GM23338 (cell line): ENCODE measurements around the gene EPS8L3. TPM values are rescaled to one million over a fixed set of nuclear protein-coding genes. Genes with fewer than 3 reads are reported as not detected.

ENCODE experiments used
- ATAC-seq: fragments of 200-7000 bp; cut with Tn5 transposase; 3 replicates; pipeline ENCODE4 v1.9.1; 2020
- DNase-seq: peaks from one replicate; pipeline ENCODE4 v3.0.0-alpha.2; 2015; ENCODE audit warnings: low spot score
- H2AFZ ChIP-seq: fragments of 200-600 bp; sonication (generic); 2 replicates; pipeline ENCODE4 v1.8.0; 2016; ENCODE audit warnings: antibody characterized with exemption, mild to moderate bottlenecking, moderate library complexity
- H3F3A ChIP-seq: fragments of 200-600 bp; sonication (generic); replicated peaks from 2 replicates; pipeline ENCODE4 v1.8.0; 2017; ENCODE audit warnings: antibody characterized with exemption, mixed run types, low read depth
- H3K27ac ChIP-seq: fragments of 200-600 bp; sonication (generic); 2 replicates; pipeline ENCODE4 v1.6.1; 2016; ENCODE audit warnings: low read depth
- H3K27me3 ChIP-seq: fragments of 200-600 bp; sonication (generic); 2 replicates; pipeline ENCODE4 v1.8.0; 2016; ENCODE audit warnings: mild to moderate bottlenecking, mixed run types, moderate library complexity; ENCODE audit not compliant: insufficient read depth
- H3K36me3 ChIP-seq: fragments of 200-600 bp; sonication (generic); 2 replicates; pipeline ENCODE4 v1.8.0; 2016; ENCODE audit warnings: mild to moderate bottlenecking; ENCODE audit not compliant: insufficient read depth
- H3K4me1 ChIP-seq: fragments of 200-600 bp; sonication (generic); 2 replicates; pipeline ENCODE4 v1.8.0; 2016; ENCODE audit warnings: mild to moderate bottlenecking, moderate library complexity; ENCODE audit not compliant: insufficient read depth
- H3K4me2 ChIP-seq: fragments of 200-600 bp; sonication (generic); 2 replicates; pipeline ENCODE4 v1.7.1; 2017; ENCODE audit warnings: mixed run types
- H3K4me3 ChIP-seq: fragments of 200-600 bp; sonication (generic); 2 replicates; pipeline ENCODE4 v1.6.1; 2016; ENCODE audit warnings: mixed run types
- H3K79me2 ChIP-seq: fragments of 200-600 bp; sonication (generic); replicated peaks from 2 replicates; pipeline ENCODE4 v1.8.0; 2017; ENCODE audit warnings: mild to moderate bottlenecking; ENCODE audit not compliant: insufficient read depth
- H3K9me2 ChIP-seq: fragments of 200-600 bp; sonication (generic); 2 replicates; pipeline ENCODE4 v1.8.0; 2017; ENCODE audit not compliant: insufficient read depth
- H4K20me1 ChIP-seq: fragments of 200-600 bp; sonication (generic); replicated peaks from 2 replicates; pipeline ENCODE4 v1.8.0; 2017; ENCODE audit warnings: mild to moderate bottlenecking; ENCODE audit not compliant: insufficient read depth
- H3K27ac Mint-ChIP-seq: 2 replicates; pipeline ENCODE4 v1.8.0; 2020; ENCODE audit warnings: inconsistent platforms, mild to moderate bottlenecking, moderate library complexity, mixed read lengths
- H3K27me3 Mint-ChIP-seq: 3 replicates; pipeline ENCODE4 v1.8.0; 2022; ENCODE audit warnings: low read depth, mild to moderate bottlenecking, moderate library complexity, mixed read lengths, inconsistent platforms; ENCODE audit not compliant: insufficient read depth, poor library complexity
- H3K36me3 Mint-ChIP-seq: 3 replicates; pipeline ENCODE4 v1.8.0; 2021; ENCODE audit warnings: low read depth, mild to moderate bottlenecking, inconsistent platforms, moderate library complexity, mixed read lengths
- H3K4me1 Mint-ChIP-seq: 3 replicates; pipeline ENCODE4 v1.8.0; 2020; ENCODE audit warnings: mild to moderate bottlenecking, inconsistent platforms, mixed read lengths
- H3K4me3 Mint-ChIP-seq: 3 replicates; pipeline ENCODE4 v1.8.0; 2021; ENCODE audit warnings: moderate library complexity, mild to moderate bottlenecking, inconsistent platforms, mixed read lengths
- H3K9me3 Mint-ChIP-seq: 3 replicates; pipeline ENCODE4 v1.8.0; 2020; ENCODE audit warnings: moderate library complexity, mild to moderate bottlenecking, inconsistent platforms, mixed read lengths
- CREB1 ChIP-seq: fragments of 250-450 bp; sonication (Bioruptor Pico); IDR thresholded peaks from 2 replicates; pipeline ENCODE4 v1.5.0; 2020; ENCODE audit warnings: low read depth, mild to moderate bottlenecking, moderate library complexity
- CTCF ChIP-seq, 2 experiments: fragments of 200-600 bp in 1 of 2; sonication (generic) in 1 of 2; conservative IDR thresholded peaks; 2 replicates each; pipeline versions ENCODE4 v1.5.1 to v1.6.1; 2016 to 2017; ENCODE audit warnings: antibody characterized with exemption in 2 of 2, low read depth in 2 of 2, mild to moderate bottlenecking in 2 of 2, moderate library complexity in 1 of 2
- ETS1 ChIP-seq: IDR thresholded peaks from 2 replicates; pipeline ENCODE4 v1.6.1; 2016; ENCODE audit warnings: antibody characterized with exemption
- EZH2 ChIP-seq: fragments of 200-600 bp; sonication (generic); IDR thresholded peaks from one replicate; pipeline ENCODE4 v1.8.0; 2017; ENCODE audit warnings: antibody characterized with exemption, mild to moderate bottlenecking, low read depth; ENCODE audit not compliant: unreplicated experiment
- EZH2phosphoT487 ChIP-seq: fragments of 200-600 bp; sonication (generic); IDR thresholded peaks from one replicate; pipeline ENCODE4 v1.8.1; 2018; ENCODE audit warnings: antibody characterized with exemption; ENCODE audit not compliant: unreplicated experiment
- JUNB ChIP-seq: IDR thresholded peaks from one replicate; pipeline ENCODE4 v1.6.1; 2016; ENCODE audit warnings: antibody characterized with exemption; ENCODE audit not compliant: unreplicated experiment
- NANOG ChIP-seq: IDR thresholded peaks from 2 replicates; pipeline ENCODE4 v1.6.1; 2016; ENCODE audit warnings: antibody characterized with exemption, borderline replicate concordance
- POLR2AphosphoS5 ChIP-seq: IDR thresholded peaks from 2 replicates; pipeline ENCODE4 v1.6.1; 2016; ENCODE audit warnings: antibody characterized with exemption, low read depth
- REST ChIP-seq: IDR thresholded peaks from one replicate; pipeline ENCODE4 v1.6.1; 2018; ENCODE audit warnings: antibody characterized with exemption; ENCODE audit not compliant: unreplicated experiment
- STAT1 ChIP-seq: IDR thresholded peaks from one replicate; pipeline ENCODE4 v1.6.1; 2016; ENCODE audit warnings: antibody characterized with exemption; ENCODE audit not compliant: unreplicated experiment
- ZNF114 ChIP-seq: fragments of 250-450 bp; sonication (Bioruptor Pico); IDR thresholded peaks from 2 replicates; pipeline ENCODE4 v1.5.0; 2020; ENCODE audit warnings: mild to moderate bottlenecking, moderate library complexity
- ZNF331 ChIP-seq: fragments of 250-450 bp; sonication (Bioruptor Pico); IDR thresholded peaks from 2 replicates; pipeline ENCODE4 v1.5.0; 2020; ENCODE audit warnings: low read depth, mild to moderate bottlenecking, moderate library complexity
- ZNF462 ChIP-seq: fragments of 250-450 bp; sonication (Bioruptor Pico); IDR thresholded peaks from 2 replicates; pipeline ENCODE4 v1.5.0; 2020; ENCODE audit warnings: mild to moderate bottlenecking, moderate library complexity
- polyA plus RNA-seq: library from polyadenylated mRNA; unstranded; fragments of >200 nt; fragmentation: Nextera tagmentation; extraction: Ambion mirVana; gene quantifications from 2 replicates; pipeline ENCODE4 v1.2.1, GENCODE V29; 2016
- total RNA-seq: library from RNA; depleted of rRNA; stranded (reverse); fragments of >200 nt; shearing (Covaris generic); gene quantifications from 2 replicates; pipeline ENCODE4 v1.2.3, GENCODE V29; 2014

EPS8L3 gene
- total and polyA plus RNA-seq, 2 experiments from 2014 or later, result not detected

- Histone ChIP-seq H2AFZ (no peak overlapping the region), H3K4me3 (no peak overlapping the region), H3K27me3 (no peaks in the 10 kb centered on the region), H3F3A (no peaks in the 10 kb centered on the region), H4K20me1 (no peaks in the 10 kb centered on the region), H3K27ac (no peak overlapping the region), H3K4me2 (no peak overlapping the region), H3K9me2 (no peaks in the 10 kb centered on the region), H3K4me1 (no peaks in the 10 kb centered on the region), H3K79me2 (no peaks in the 10 kb centered on the region), H3K36me3 (no peaks in the 10 kb centered on the region)
- ATAC-seq (no peak), DNase-seq (no peak)
- Mint-ChIP-seq H3K27me3 (peaks cover 4% of the 10 kb centered on the region), H3K4me1 (no peaks in the 10 kb centered on the region), H3K27ac (no peak overlapping the region), H3K36me3 (no peaks in the 10 kb centered on the region), H3K4me3 (no peak overlapping the region), H3K9me3 (no peaks in the 10 kb centered on the region)
- no peak for TF ChIP-seq EZH2
- no peak for TF ChIP-seq ZNF331 (CRISPR knock-in tag)
- no peak for TF ChIP-seq EZH2phosphoT487
- no peak for TF ChIP-seq ZNF462 (CRISPR knock-in tag)
- TF ChIP-seq ETS1, result no peak
- TF ChIP-seq REST, result no peak
- no peak for TF ChIP-seq CTCF (conservative IDR thresholded peaks at IDR 0.05; ENCODE audit: low read depth in 2 of 2)
- no peak for TF ChIP-seq CREB1
- TF ChIP-seq JUNB, result no peak
- no peak for TF ChIP-seq POLR2AphosphoS5
- TF ChIP-seq STAT1, result no peak
- no peak for TF ChIP-seq ZNF114 (CRISPR knock-in tag)
- no peak for TF ChIP-seq NANOG
Measured at GRCh38 chr1:109800291-109800690, 36.6 kb upstream of the EPS8L3 start.
